AG04450 (cell line): Measurements from ENCODE around the gene ZKSCAN1. TPM values are rescaled to one million over a fixed set of nuclear protein-coding genes. Genes with fewer than 3 reads are reported as not detected.
"Not testable (repeated sequence)": the region's sequence is repeated elsewhere in the genome, so short reads cannot be mapped to it uniquely, and the experiment has no call there.

Experiments used
- CTCF ChIA-PET: fragments of 300-600, 350-600 bp; formaldehyde crosslinking; extraction: SDS; loops from one replicate; lab custom pipeline; 2022; ENCODE audit warnings: antibody characterized with exemption, inconsistent platforms; lab: Charles Lee
- POLR2A ChIA-PET: fragments of 350-600 bp; formaldehyde crosslinking; extraction: SDS; loops from one replicate; lab custom pipeline; 2021; ENCODE audit warnings: antibody characterized with exemption, inconsistent platforms; lab: Yijun Ruan, JAX
- DNase-seq: peaks from one replicate; pipeline ENCODE4 v3.0.0-alpha.2; 2011; ENCODE audit warnings: low read depth, low spot score
- H3K27ac ChIP-seq: one replicate; pipeline ENCODE4 v1.5.1; 2012; ENCODE audit warnings: low read depth, low read length, control low read depth
- H3K27me3 ChIP-seq: one replicate; pipeline ENCODE4 v1.6.0; 2012; ENCODE audit warnings: low read length; ENCODE audit not compliant: control insufficient read depth, insufficient read depth
- H3K4me3 ChIP-seq: 2 replicates; pipeline ENCODE4 v1.5.1; 2011; ENCODE audit warnings: mild to moderate bottlenecking, low read depth, low read length, control low read depth
- H3K9me3 ChIP-seq: 2 replicates; pipeline ENCODE4 v1.5.1; 2012; ENCODE audit warnings: low read length; ENCODE audit not compliant: control insufficient read depth, insufficient read depth
- polyA plus RNA-seq: library from polyadenylated mRNA; depleted of rRNA; stranded (reverse); fragments of >200 nt; gene quantifications from 2 replicates; pipeline ENCODE4 v1.2.3, GENCODE V29; 2011
- TF ChIP-seq, protein P1 (sequence below): IDR thresholded peaks from 2 replicates; pipeline ENCODE4 v1.5.1; 2011; ENCODE audit warnings: low read depth, low read length, control low read depth, inconsistent platforms

Gene ZKSCAN1
- polyA plus RNA-seq, 1 experiment = 42.7 TPM

GRCh38 chr7:100011516-100011915 is 3.9 kb upstream of the ZKSCAN1 start:
- peaks cover 7% of the 10 kb centered on the region for H3K27me3 ChIP-seq
- TF ChIP-seq, protein P1, sequence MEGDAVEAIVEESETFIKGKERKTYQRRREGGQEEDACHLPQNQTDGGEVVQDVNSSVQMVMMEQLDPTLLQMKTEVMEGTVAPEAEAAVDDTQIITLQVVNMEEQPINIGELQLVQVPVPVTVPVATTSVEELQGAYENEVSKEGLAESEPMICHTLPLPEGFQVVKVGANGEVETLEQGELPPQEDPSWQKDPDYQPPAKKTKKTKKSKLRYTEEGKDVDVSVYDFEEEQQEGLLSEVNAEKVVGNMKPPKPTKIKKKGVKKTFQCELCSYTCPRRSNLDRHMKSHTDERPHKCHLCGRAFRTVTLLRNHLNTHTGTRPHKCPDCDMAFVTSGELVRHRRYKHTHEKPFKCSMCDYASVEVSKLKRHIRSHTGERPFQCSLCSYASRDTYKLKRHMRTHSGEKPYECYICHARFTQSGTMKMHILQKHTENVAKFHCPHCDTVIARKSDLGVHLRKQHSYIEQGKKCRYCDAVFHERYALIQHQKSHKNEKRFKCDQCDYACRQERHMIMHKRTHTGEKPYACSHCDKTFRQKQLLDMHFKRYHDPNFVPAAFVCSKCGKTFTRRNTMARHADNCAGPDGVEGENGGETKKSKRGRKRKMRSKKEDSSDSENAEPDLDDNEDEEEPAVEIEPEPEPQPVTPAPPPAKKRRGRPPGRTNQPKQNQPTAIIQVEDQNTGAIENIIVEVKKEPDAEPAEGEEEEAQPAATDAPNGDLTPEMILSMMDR = no peak
- ChIA-PET POLR2A (interaction anchor here (0.5 kb wide), 1 partner anchor 33 kb away, joined by 7 read pairs; no protein-coding TSS in a partner anchor), CTCF (no interaction called here)
- no peak overlapping the region for H3K27ac ChIP-seq
- H3K9me3 ChIP-seq = no peaks in the 10 kb centered on the region; the same call in 1 of the 2 replicates
- no peak for DNase-seq
- no peak overlapping the region for H3K4me3 ChIP-seq

- H3K9me3 ChIP-seq, POLR2A ChIA-PET, DNase-seq, H3K4me3 ChIP-seq, H3K27me3 ChIP-seq, H3K27ac ChIP-seq: not testable (repeated sequence)
- CTCF ChIA-PET = interaction anchor here (1.3 kb wide), 1 partner anchor 18 kb away, joined by 3 read pairs; no protein-coding TSS in a partner anchor
Observed at GRCh38 chr7:100012385-100013327, 2.7 kb upstream of the ZKSCAN1 start.

DNA sequence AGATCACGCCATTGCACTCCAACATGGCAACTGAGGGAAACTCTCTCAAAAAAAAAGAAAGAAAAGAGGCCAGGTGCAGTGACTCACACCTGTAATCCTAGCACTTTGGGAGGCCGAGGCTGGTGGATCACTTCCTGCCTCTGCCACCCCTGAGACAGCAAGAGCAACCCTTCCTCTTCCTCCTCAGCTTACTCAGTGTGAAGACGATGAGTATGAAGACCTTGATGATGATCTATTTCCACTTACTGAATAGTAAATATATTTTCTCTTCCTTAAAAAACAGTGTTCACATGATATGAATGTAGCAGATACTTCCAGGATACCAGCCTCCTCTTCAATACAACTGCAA is 2.1 kb upstream of the ZKSCAN1 start:
- H3K9me3 ChIP-seq = no peaks in the 10 kb centered on the region; the same call in 1 of the 2 replicates
- DNase-seq = no peak
- no peak overlapping the region for H3K27ac ChIP-seq
- H3K27me3 ChIP-seq = peaks cover 7% of the 10 kb centered on the region
- POLR2A ChIA-PET = no interaction called here
- no peak overlapping the region for H3K4me3 ChIP-seq
- TF ChIP-seq, protein P1 = no peak
- CTCF ChIA-PET = interaction anchor here (1.3 kb wide), 1 partner anchor 19 kb away, joined by 3 read pairs; no protein-coding TSS in a partner anchor

GRCh38 chr7:100016215-100016901 is 962 bp downstream of the ZKSCAN1 start:
- Histone ChIP-seq H3K4me3 (peak overlapping the region; percentile 71), H3K27ac (peak overlapping the region; percentile 78), H3K27me3 (peaks cover 3% of the 10 kb centered on the region), H3K9me3 (no peaks in the 10 kb centered on the region; the same call in 1 of the 2 replicates)
- CTCF ChIA-PET = interaction anchor here (0.6 to 1.8 kb wide), 5 partner anchors 9 to 371 kb away, joined by 3 to 7 read pairs (median 3); no protein-coding TSS in a partner anchor
- no peak for DNase-seq
- POLR2A ChIA-PET = interaction anchor here (0.7 kb wide), 1 partner anchor 34 kb away, joined by 3 read pairs; no protein-coding TSS in a partner anchor
- TF ChIP-seq, protein P1 = 0 out of 2 replicates have a peak, but pooled peaks have one; percentile 10

- Histone ChIP-seq H3K27ac (no peak overlapping the region), H3K4me3 (peak overlapping the region; percentile 0; the same call in 1 of the 2 replicates), H3K9me3 (no peaks in the 10 kb centered on the region; the same call in 1 of the 2 replicates), H3K27me3 (no peaks in the 10 kb centered on the region)
- POLR2A ChIA-PET = no interaction called here
- TF ChIP-seq, protein P1 = no peak
- no peak for DNase-seq
- CTCF ChIA-PET = interaction anchor here (0.8 to 2.0 kb wide), 5 partner anchors 23 to 67 kb away, joined by 3 to 8 read pairs (median 5); no protein-coding TSS in a partner anchor
Observed at GRCh38 chr7:100017300-100017699, 1.9 kb downstream of the ZKSCAN1 start.
